Sigmoid colon (tissue), 7 donors: Measurements from ENCODE around the gene CHURC1. TPM values are rescaled to one million over a fixed set of nuclear protein-coding genes. Genes with fewer than 3 reads are reported as not detected.

ENCODE experiments used
- DNase-seq: peaks from one replicate; pipeline ENCODE4 v3.0.0-alpha.2; 2019
- H3K27ac ChIP-seq, 4 donors: fragments of 200-600 bp; sonication (generic); one replicate each; pipeline ENCODE4 v1.5.1; 2016 to 2019; ENCODE audit warnings: mild to moderate bottlenecking in 1 of 4
- H3K27me3 ChIP-seq, 3 donors: fragments of 200-600 bp; sonication (generic); one replicate each; pipeline ENCODE4 v1.5.1; 2019; ENCODE audit warnings: mild to moderate bottlenecking in 1 of 3
- H3K36me3 ChIP-seq, 4 donors: fragments of 200-600 bp; sonication (generic); one replicate each; pipeline ENCODE4 v1.5.1; 2016 to 2019
- H3K4me1 ChIP-seq, 4 donors: fragments of 200-600 bp; sonication (generic); one replicate each; pipeline ENCODE4 v1.5.1; 2017 to 2019
- H3K4me3 ChIP-seq, 4 donors: fragments of 200-600 bp; sonication (generic); one replicate each; pipeline ENCODE4 v1.5.1; 2017 to 2019; ENCODE audit warnings: mild to moderate bottlenecking in 2 of 4, moderate library complexity in 1 of 4
- H3K9me3 ChIP-seq, 4 donors: fragments of 200-600 bp in 3 of 4; sonication (generic) in 3 of 4; one replicate each; pipeline versions ENCODE4 v1.5.1 to v1.6.1; 2013 to 2019
- CTCF ChIP-seq, 4 experiments: fragments of 450-650 bp in 3 of 4; fragments of 200-600 bp in 1 of 4; IDR thresholded peaks; one replicate each; pipeline ENCODE4 v1.5.1; 2016 to 2019; ENCODE audit warnings: antibody characterized with exemption in 4 of 4, mild to moderate bottlenecking in 3 of 4, moderate library complexity in 2 of 4
- EP300 ChIP-seq, 4 donors: sonication (generic); formaldehyde crosslinking; IDR thresholded peaks; one replicate each; pipeline ENCODE4 v1.6.1; 2017; ENCODE audit warnings: antibody characterized with exemption in 4 of 4
- POLR2A ChIP-seq, 2 donors: fragments of 450-650 bp; IDR thresholded peaks; one replicate each; pipeline ENCODE4 v1.6.1; 2016; ENCODE audit warnings: antibody characterized with exemption in 2 of 2, mild to moderate bottlenecking in 2 of 2, moderate library complexity in 2 of 2
- POLR2AphosphoS5 ChIP-seq, 4 donors: sonication (generic); formaldehyde crosslinking; IDR thresholded peaks; one replicate each; pipeline ENCODE4 v1.6.1; 2017; ENCODE audit warnings: antibody characterized with exemption in 4 of 4
- WGBS, 2 donors: extraction: QIAGEN DNeasy Blood & Tissue Kit; methylation state at CpG; one replicate each; pipeline ENCODE4 v1.1.7; 2013; 5-methylcytosine and 5-hydroxymethylcytosine counted together
- intact Hi-C: fragments of 100-400 bp; cut with DNase I; formaldehyde crosslinking; loops from one replicate; pipeline ENCODE4 v1.15.1; 2023
- polyA plus RNA-seq, 3 donors: library from polyadenylated mRNA; stranded (reverse); fragments of 200-250 nt; gene quantifications; one replicate each; pipeline ENCODE4 v1.2.3, GENCODE V29; 2013
- total RNA-seq, 4 donors: library from RNA; depleted of rRNA; stranded (reverse); fragments of >200 nt; gene quantifications; one replicate each; pipeline ENCODE4 v1.1.0, GENCODE V29; 2016
- donor health status: healthy with polysubstance abuse.
- donor health status: Bipolar disorder and iron deficiency.
- donor health status: healthy.

The CHURC1 gene
- total and polyA plus RNA-seq, 7 donors, result 41.8 to 161 (median 110) TPM

GRCh38 chr14:64937171-64937820 is 23.0 kb downstream of the CHURC1 start:
- H3K36me3 ChIP-seq, result peaks cover 0 to 42% (median 5%) of the 10 kb centered on the region in 4 donors
- no peaks in the 10 kb centered on the region for H3K27me3 ChIP-seq
- no peaks in the 10 kb centered on the region for H3K9me3 ChIP-seq
- no peak overlapping the region for H3K4me3 ChIP-seq
- DNase-seq, result no peak
- 15 to 51% methylated on average over 1 of the region's 1 CpG for WGBS, 2 donors
- peaks cover 0 to 14% (median 8%) of the 10 kb centered on the region in 4 donors for H3K4me1 ChIP-seq
- intact Hi-C loops, result no loop called here
- TF ChIP-seq CTCF (IDR thresholded peaks at IDR 0.05) (no peak), POLR2A (IDR thresholded peaks at IDR 0.05) (no peak), POLR2AphosphoS5 (IDR thresholded peaks at IDR 0.05) (no peak), EP300 (IDR thresholded peaks at IDR 0.05) (no peak)
- peak overlapping the region in 1 of 4 donors; percentile 10 for H3K27ac ChIP-seq

GRCh38 chr14:64937821-64938193 is 23.6 kb downstream of the CHURC1 start:
- intact Hi-C loops, result no loop called here
- peaks cover 0 to 42% (median 5%) of the 10 kb centered on the region in 4 donors for H3K36me3 ChIP-seq
- H3K4me3 ChIP-seq, result no peak overlapping the region
- 39 to 76% methylated on average over 1 of the region's 1 CpG for WGBS, 2 donors
- no peaks in the 10 kb centered on the region for H3K27me3 ChIP-seq
- H3K27ac ChIP-seq, result no peak overlapping the region
- DNase-seq, result no peak
- peaks cover 0 to 14% (median 8%) of the 10 kb centered on the region in 4 donors for H3K4me1 ChIP-seq
- no peaks in the 10 kb centered on the region for H3K9me3 ChIP-seq
- TF ChIP-seq EP300 (IDR thresholded peaks at IDR 0.05), result no peak
- TF ChIP-seq CTCF (IDR thresholded peaks at IDR 0.05), result peak in 2 of 4 experiments; percentile 21 to 22
- TF ChIP-seq POLR2A (IDR thresholded peaks at IDR 0.05), result no peak
- no peak for TF ChIP-seq POLR2AphosphoS5 (IDR thresholded peaks at IDR 0.05)

- Histone ChIP-seq H3K27me3 (no peaks in the 10 kb centered on the region), H3K4me1 (peaks cover 0 to 14% (median 8%) of the 10 kb centered on the region in 4 donors), H3K27ac (no peak overlapping the region), H3K36me3 (peaks cover 0 to 39% (median 4%) of the 10 kb centered on the region in 4 donors), H3K9me3 (no peaks in the 10 kb centered on the region), H3K4me3 (no peak overlapping the region)
- WGBS, 2 donors, result 30 to 77% methylated on average over 17 of the region's 17 CpGs
- intact Hi-C loops, result no loop called here
- DNase-seq, result no peak
- TF ChIP-seq POLR2AphosphoS5 (IDR thresholded peaks at IDR 0.05), result no peak
These were observed 24.9 kb downstream of the CHURC1 start for GRCh38 chr14:64938972-64939816.

- peaks cover 0 to 14% (median 8%) of the 10 kb centered on the region in 4 donors for H3K4me1 ChIP-seq
- peaks cover 0 to 34% (median 4%) of the 10 kb centered on the region in 4 donors for H3K36me3 ChIP-seq
- H3K27ac ChIP-seq, result no peak overlapping the region
- no peaks in the 10 kb centered on the region for H3K9me3 ChIP-seq
- 21 to 63% methylated on average over 3 of the region's 3 CpGs for WGBS, 2 donors
- H3K4me3 ChIP-seq, result no peak overlapping the region
- H3K27me3 ChIP-seq, result no peaks in the 10 kb centered on the region
- no peak for TF ChIP-seq POLR2AphosphoS5 (IDR thresholded peaks at IDR 0.05)
- TF ChIP-seq EP300 (IDR thresholded peaks at IDR 0.05), result no peak
- intact Hi-C loops, result no loop called here
- DNase-seq, result no peak
These were observed 25.5 kb downstream of the CHURC1 start for GRCh38 chr14:64939817-64940190.

- Histone ChIP-seq H3K27me3 (no peaks in the 10 kb centered on the region), H3K9me3 (no peaks in the 10 kb centered on the region), H3K36me3 (peaks cover 0 to 34% (median 4%) of the 10 kb centered on the region in 4 donors), H3K27ac (no peak overlapping the region), H3K4me1 (peaks cover 0 to 14% (median 8%) of the 10 kb centered on the region in 4 donors), H3K4me3 (no peak overlapping the region)
- intact Hi-C loops, result no loop called here
- no peak for DNase-seq
- TF ChIP-seq POLR2AphosphoS5 (IDR thresholded peaks at IDR 0.05) (no peak), CTCF (IDR thresholded peaks at IDR 0.05) (no peak), EP300 (IDR thresholded peaks at IDR 0.05) (no peak), POLR2A (IDR thresholded peaks at IDR 0.05) (no peak)
- WGBS, 2 donors, result 20 to 73% methylated on average over 3 of the region's 3 CpGs
These were observed 26.2 kb downstream of the CHURC1 start for GRCh38 chr14:64940336-64940910.
